H1 (cell line): ENCODE data around the gene DOCK8. TPM values are rescaled to one million over a fixed set of nuclear protein-coding genes. Genes with fewer than 3 reads are reported as not detected.

Source experiments
- CTCF ChIA-PET: fragments of 300-600 bp; sonication (Branson Sonifier 250); formaldehyde crosslinking; loops from one replicate; lab custom pipeline; 2021; ENCODE audit not compliant: partially characterized antibody; lab: Charles Lee
- POLR2A ChIA-PET: fragments of 300-600 bp; sonication (Branson Sonifier 250); formaldehyde crosslinking; loops from one replicate; lab custom pipeline; 2021; ENCODE audit warnings: inconsistent platforms; ENCODE audit not compliant: partially characterized antibody; lab: Charles Lee
- DNase-seq, 2 experiments: peaks; one replicate each; pipeline versions ENCODE4 v3.0.0 to v3.0.0-alpha.2; 2010 to 2022; ENCODE audit warnings: low spot score in 2 of 2, low read depth in 1 of 2, mixed read lengths in 1 of 2
- FAIRE-seq: peaks from 2 replicates; lab custom pipeline; 2011; peaks lifted over from hg19 to GRCh38; lab: Jason Lieb, UNC
- H2AFZ ChIP-seq: 2 replicates; pipeline ENCODE4 v1.8.1; 2012; ENCODE audit warnings: low read length, inconsistent platforms
- H2AK5ac ChIP-seq: 2 replicates; pipeline ENCODE4 v1.6.1; 2013; ENCODE audit warnings: low read depth, low read length
- H2BK120ac ChIP-seq: replicated peaks from 2 replicates; pipeline ENCODE3; 2013; ENCODE audit warnings: low read depth, low read length, inconsistent platforms
- H2BK12ac ChIP-seq: 2 replicates; pipeline ENCODE4 v1.6.1; 2013; ENCODE audit warnings: low read depth, low read length
- H2BK15ac ChIP-seq: 2 replicates; pipeline ENCODE4 v1.6.1; 2013; ENCODE audit warnings: low read length
- H2BK20ac ChIP-seq: 2 replicates; pipeline ENCODE4 v1.6.1; 2013; ENCODE audit warnings: low read length
- H2BK5ac ChIP-seq: 2 replicates; pipeline ENCODE4 v1.6.1; 2013; ENCODE audit warnings: low read depth, low read length
- H3K14ac ChIP-seq: 2 replicates; pipeline ENCODE4 v1.6.1; 2013; ENCODE audit warnings: inconsistent platforms; ENCODE audit not compliant: insufficient read length
- H3K18ac ChIP-seq: 2 replicates; pipeline ENCODE4 v1.6.1; 2013; ENCODE audit warnings: low read length; ENCODE audit errors: extremely low read depth
- H3K23ac ChIP-seq: 2 replicates; pipeline ENCODE4 v1.6.1; 2013; ENCODE audit warnings: inconsistent platforms; ENCODE audit not compliant: insufficient read length
- H3K23me2 ChIP-seq: 2 replicates; pipeline ENCODE4 v1.6.1; 2013; ENCODE audit warnings: low read depth, low read length
- H3K27ac ChIP-seq: 2 replicates; pipeline ENCODE4 v1.6.1; 2011; ENCODE audit warnings: low read depth, low read length, inconsistent platforms
- H3K27me3 ChIP-seq, 4 experiments: replicated peaks in 1 of 4; 1 replicate in 1 of 4; 2 replicates in 3 of 4; pipeline versions ENCODE4 v1.6.1 to v1.8.1; 2011 to 2013; ENCODE audit warnings: low read length in 3 of 4, mild to moderate bottlenecking in 3 of 4, inconsistent platforms in 2 of 4, mixed read lengths in 2 of 4, moderate library complexity in 1 of 4; ENCODE audit not compliant: control insufficient read depth in 3 of 4, insufficient read depth in 3 of 4; ENCODE audit errors: extremely low read depth in 1 of 4
- H3K36me3 ChIP-seq, 4 experiments: 2 replicates each; pipeline versions ENCODE4 v1.6.1 to v1.8.1; 2011 to 2013; ENCODE audit warnings: mild to moderate bottlenecking in 4 of 4, low read length in 3 of 4, moderate library complexity in 2 of 4, control low read depth in 1 of 4, inconsistent platforms in 1 of 4; ENCODE audit not compliant: insufficient read depth in 4 of 4, control insufficient read depth in 2 of 4
- H3K4ac ChIP-seq: replicated peaks from 2 replicates; pipeline ENCODE3; 2013; ENCODE audit warnings: low read length, low read depth, mixed read lengths, inconsistent platforms; ENCODE audit not compliant: insufficient read length
- H3K4me1 ChIP-seq, 4 experiments: replicated peaks in 1 of 4; 1 replicate in 1 of 4; 2 replicates in 3 of 4; pipeline versions ENCODE4 v1.6.1 to v1.8.1; 2011 to 2013; ENCODE audit warnings: low read length in 3 of 4, inconsistent platforms in 2 of 4, mixed read lengths in 1 of 4; ENCODE audit not compliant: insufficient read depth in 4 of 4, control insufficient read depth in 3 of 4
- H3K4me2 ChIP-seq, 2 experiments: 2 replicates each; pipeline versions ENCODE4 v1.6.1 to v1.8.1; 2011 to 2013; ENCODE audit warnings: low read depth in 2 of 2, low read length in 2 of 2, control low read depth in 1 of 2, inconsistent platforms in 1 of 2, mild to moderate bottlenecking in 1 of 2; ENCODE audit not compliant: insufficient read depth in 1 of 2
- H3K4me3 ChIP-seq, 4 experiments: fragments of 200-600, 300-600 bp in 1 of 4; sonication (generic), shearing (Covaris generic), sonication (Bioruptor Twin) in 1 of 4; 2 replicates each; pipeline versions ENCODE4 v1.5.1 to v1.8.1; 2011 to 2016; ENCODE audit warnings: low read length in 4 of 4, low read depth in 3 of 4, control low read depth in 2 of 4, inconsistent platforms in 2 of 4, mild to moderate bottlenecking in 2 of 4, mixed read lengths in 1 of 4, moderate library complexity in 1 of 4; ENCODE audit not compliant: insufficient read depth in 2 of 4; ENCODE audit errors: extremely low read depth in 1 of 4
- H3K56ac ChIP-seq: replicated peaks from 2 replicates; pipeline ENCODE3; 2013; ENCODE audit warnings: low read depth, mild to moderate bottlenecking, mixed read lengths, low read length, inconsistent platforms; ENCODE audit not compliant: insufficient read length
- H3K79me1 ChIP-seq: 2 replicates; pipeline ENCODE4 v1.6.1; 2013; ENCODE audit warnings: low read depth, low read length, control low read depth
- H3K79me2 ChIP-seq, 2 experiments: 2 replicates each; pipeline versions ENCODE4 v1.6.1 to v1.8.1; 2012 to 2013; ENCODE audit warnings: low read length in 2 of 2, mild to moderate bottlenecking in 2 of 2, inconsistent platforms in 1 of 2; ENCODE audit not compliant: insufficient read depth in 2 of 2, control insufficient read depth in 1 of 2
- H3K9ac ChIP-seq, 4 experiments: replicated peaks in 1 of 4; 1 replicate in 1 of 4; 2 replicates in 3 of 4; pipeline versions ENCODE4 v1.6.1 to v1.8.1; 2011 to 2013; ENCODE audit warnings: low read depth in 3 of 4, low read length in 3 of 4, control low read depth in 2 of 4, mild to moderate bottlenecking in 2 of 4, moderate library complexity in 2 of 4, inconsistent platforms in 1 of 4; ENCODE audit errors: extremely low read depth in 1 of 4
- H3K9me3 ChIP-seq, 2 experiments: 2 replicates each; pipeline versions ENCODE4 v1.6.1 to v1.8.1; 2012 to 2013; ENCODE audit warnings: mild to moderate bottlenecking in 2 of 2, moderate library complexity in 2 of 2, control low read depth in 1 of 2, inconsistent platforms in 1 of 2, low read depth in 1 of 2, low read length in 1 of 2, mixed read lengths in 1 of 2; ENCODE audit not compliant: insufficient read depth in 2 of 2
- H4K20me1 ChIP-seq, 2 experiments: replicated peaks in 1 of 2; 2 replicates each; pipeline versions ENCODE3 to v1.8.1; 2011 to 2013; ENCODE audit warnings: inconsistent platforms in 2 of 2, low read length in 2 of 2, mild to moderate bottlenecking in 1 of 2; ENCODE audit not compliant: insufficient read depth in 2 of 2, control insufficient read depth in 1 of 2
- H4K5ac ChIP-seq: 2 replicates; pipeline ENCODE4 v1.6.1; 2013; ENCODE audit warnings: low read length, low read depth, mixed read lengths, inconsistent platforms; ENCODE audit not compliant: insufficient read length
- H4K8ac ChIP-seq: 2 replicates; pipeline ENCODE4 v1.8.0; 2013; ENCODE audit warnings: mild to moderate bottlenecking, moderate library complexity, low read length, inconsistent platforms; ENCODE audit not compliant: insufficient read depth; ENCODE audit errors: extremely low read depth
- H4K91ac ChIP-seq: replicated peaks from 2 replicates; pipeline ENCODE3; 2013; ENCODE audit warnings: low read length, mixed read lengths, inconsistent platforms; ENCODE audit not compliant: insufficient read length
- MAFK ChIP-seq: IDR thresholded peaks from 2 replicates; pipeline ENCODE4 v1.6.1; 2012; ENCODE audit warnings: low read depth, mild to moderate bottlenecking, improper control_type of control experiment, low read length
- SAP30 ChIP-seq: fragments of 300-600 bp; sonication (generic); IDR thresholded peaks from 2 replicates; pipeline ENCODE4 v1.7.1; 2012; ENCODE audit warnings: low read length, moderate library complexity, mild to moderate bottlenecking, inconsistent platforms; ENCODE audit not compliant: insufficient read depth, insufficient replicate concordance
- WGBS, 2 experiments: shearing (Covaris generic) in 1 of 2; methylation state at CpG; one replicate each; pipeline versions ENCODE4 v1.1.6 to v1.1.7; 2013 to 2015; ENCODE audit warnings: low lambda C conversion rate in 2 of 2, mixed read lengths in 2 of 2, inconsistent platforms in 1 of 2, low coverage in 1 of 2, missing lambda C conversion rate in 1 of 2; ENCODE audit not compliant: insufficient replicate concordance in 2 of 2, insufficient coverage in 1 of 2, insufficient read length in 1 of 2; ENCODE audit errors: extremely low coverage in 1 of 2, missing lambda C conversion rate in 1 of 2; 5-methylcytosine and 5-hydroxymethylcytosine counted together
- polyA plus RNA-seq, 7 experiments: library from polyadenylated mRNA; depleted of rRNA in 3 of 7; stranded (reverse) in 5 of 7; unstranded in 2 of 7; fragments of >200 nt in 5 of 7; fragments of 200-250 nt in 2 of 7; gene quantifications; 1 replicate in 5 of 7; 2 replicates in 1 of 7; 4 replicates in 1 of 7; pipeline versions ENCODE4 v1.2.1 to v1.2.3, GENCODE V29; 2011 to 2013; ENCODE audit warnings: missing spikeins in 2 of 7, mixed read lengths in 2 of 7
- total RNA-seq: library from RNA; stranded (reverse); fragmentation: NEBNext Ultra II Directional; extraction: Animal tissue kit (Norgen Biotek cat#: 25700); gene quantifications from 2 replicates; pipeline ENCODE4 v1.2.1, GENCODE V29; 2021

DOCK8 gene
- total and polyA plus RNA-seq, 2 of the 8 experiments (the other 6 are each of a cell fraction or from before 2014, with no cell fraction given), result 0.57 to 2.0 TPM

DNA sequence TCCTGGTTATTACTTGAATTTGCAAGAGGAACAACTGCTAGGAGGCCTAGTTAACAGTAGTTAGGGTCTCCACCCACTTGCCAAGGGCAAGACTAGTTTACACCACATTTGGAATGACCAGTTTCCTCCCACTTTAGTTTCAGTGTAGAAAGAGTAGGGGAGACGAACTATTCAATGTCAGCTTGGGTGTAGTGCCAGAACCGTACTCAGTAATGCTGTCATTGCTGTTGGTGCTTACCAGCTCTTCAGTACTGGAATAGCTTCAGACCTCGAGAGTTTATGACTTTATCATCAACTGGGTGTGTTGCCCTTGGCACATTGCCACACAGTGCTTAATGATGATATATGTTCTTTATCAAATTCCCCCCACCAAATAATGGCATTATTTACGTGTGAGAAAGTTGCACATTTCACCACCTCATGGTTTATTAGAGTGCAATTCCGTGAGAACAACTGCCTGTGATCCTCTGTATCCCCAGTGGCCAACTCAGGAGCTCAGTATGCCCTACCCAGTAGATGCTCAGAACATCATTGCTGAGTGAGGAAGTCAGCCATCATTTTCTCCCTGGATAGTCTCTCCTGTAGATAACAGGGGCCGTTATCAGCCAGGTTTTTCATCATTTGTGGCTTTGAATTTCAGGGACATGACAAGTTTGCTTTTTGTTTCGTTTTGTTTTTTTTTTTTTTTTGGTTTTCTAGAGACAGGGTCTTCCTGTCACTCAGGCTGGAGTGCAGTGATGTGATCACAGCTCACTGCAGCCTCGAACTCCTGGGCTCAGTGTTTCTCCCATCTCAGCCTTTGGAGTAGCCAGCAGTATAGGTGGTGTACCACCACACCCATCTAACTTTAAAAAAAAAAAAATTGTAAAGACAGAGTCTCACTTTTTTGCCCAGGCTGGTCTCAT lies 67.3 kb downstream of the DOCK8 start:
- H3K79me1 ChIP-seq, result no peaks in the 10 kb centered on the region
- H3K9me3 ChIP-seq, result no peaks in the 10 kb centered on the region
- no peaks in the 10 kb centered on the region for H3K36me3 ChIP-seq
- H4K8ac ChIP-seq, result no peak overlapping the region
- no peak overlapping the region for H3K23ac ChIP-seq
- DNase-seq (no peak), FAIRE-seq (no peak)
- H3K4me3 ChIP-seq, result no peak overlapping the region
- H3K56ac ChIP-seq, result no peak overlapping the region
- ChIA-PET CTCF (no interaction called here), POLR2A (no interaction called here)
- 83% methylated on average over 8 of the region's 8 CpGs; no CpG with 5 or more reads in 1 of the 2 experiments for WGBS, 2 experiments
- no peaks in the 10 kb centered on the region for H4K20me1 ChIP-seq
- H3K18ac ChIP-seq, result no peak overlapping the region
- H3K9ac ChIP-seq, result no peak overlapping the region
- no peak overlapping the region for H2AFZ ChIP-seq
- H2AK5ac ChIP-seq, result no peak overlapping the region
- H2BK12ac ChIP-seq, result no peak overlapping the region
- H2BK120ac ChIP-seq, result no peak overlapping the region
- H3K4me2 ChIP-seq, result no peak overlapping the region
- H2BK15ac ChIP-seq, result no peak overlapping the region
- no peak overlapping the region for H3K14ac ChIP-seq
- no peak overlapping the region for H2BK5ac ChIP-seq
- no peaks in the 10 kb centered on the region for H3K23me2 ChIP-seq
- H4K91ac ChIP-seq, result no peak overlapping the region
- no peak overlapping the region for H4K5ac ChIP-seq
- H3K27ac ChIP-seq, result no peak overlapping the region
- no peaks in the 10 kb centered on the region for H3K79me2 ChIP-seq
- no peaks in the 10 kb centered on the region for H3K27me3 ChIP-seq
- no peaks in the 10 kb centered on the region for H3K4me1 ChIP-seq
- TF ChIP-seq SAP30, result no peak
- no peak for TF ChIP-seq MAFK
- H2BK20ac ChIP-seq, result no peak overlapping the region
- H3K4ac ChIP-seq, result no peak overlapping the region
